ENCODE results near the gene GNB1L. TPM values are rescaled to one million over a fixed set of nuclear protein-coding genes. Genes with fewer than 3 reads are reported as not detected.
A peak's percentile ranks its signal among the peaks of the same experiment; 100 is the strongest.

Gene GNB1L
- total RNA-seq, 1 donor from 2014 or later: 6.2 TPM

GRCh38 chr22:19819911-19820879 is 34.5 kb downstream of the GNB1L start:
- intact Hi-C loops (cut with DNase I): no loop called here
- no peak for ATAC-seq
- DNase-seq (ENCODE audit: low spot score): peak; percentile 42

GRCh38 chr22:19819208-19819910 is 35.3 kb downstream of the GNB1L start:
- ATAC-seq (no peak), DNase-seq (ENCODE audit: low spot score) (no peak)
- intact Hi-C loops (cut with DNase I): no loop called here

- ATAC-seq (no peak), DNase-seq (ENCODE audit: low spot score) (no peak)
- intact Hi-C loops (cut with DNase I): no loop called here
Measured at GRCh38 chr22:19818324-19819207, 36.1 kb downstream of the GNB1L start.

GRCh38 chr22:19816372-19817119 is 38.1 kb downstream of the GNB1L start:
- intact Hi-C loops (cut with DNase I): no loop called here
- DNase-seq (ENCODE audit: low spot score) (no peak), ATAC-seq (no peak)

- intact Hi-C loops (cut with DNase I): no loop called here
- no peak for ATAC-seq
- DNase-seq (ENCODE audit: low spot score): no peak
Measured at GRCh38 chr22:19815823-19816290, 38.8 kb downstream of the GNB1L start.

- no peak for ATAC-seq
- intact Hi-C loops (cut with DNase I): no loop called here
- no peak for DNase-seq (ENCODE audit: low spot score)
Measured at GRCh38 chr22:19815093-19815822, 39.4 kb downstream of the GNB1L start.

- intact Hi-C loops (cut with DNase I): no loop called here
- ATAC-seq (no peak), DNase-seq (ENCODE audit: low spot score) (no peak)
Measured at GRCh38 chr22:19814428-19814827, 40.2 kb downstream of the GNB1L start.

GRCh38 chr22:19812910-19813309 is 41.8 kb downstream of the GNB1L start:
- intact Hi-C loops (cut with DNase I): no loop called here
- DNase-seq (ENCODE audit: low spot score) (no peak), ATAC-seq (no peak)

GRCh38 chr22:19811811-19812771 is 42.6 kb downstream of the GNB1L start:
- no peak for ATAC-seq
- peak; percentile 55 for DNase-seq (ENCODE audit: low spot score)

GRCh38 chr22:19811211-19811621 is 43.5 kb downstream of the GNB1L start:
- intact Hi-C loops (cut with DNase I): no loop called here
- no peak for ATAC-seq
- peak; percentile 53 for DNase-seq (ENCODE audit: low spot score)

More at GRCh38 chr22:19811811-19812771, 42.6 kb downstream of the GNB1L start:
- intact Hi-C loops (cut with DNase I): no loop called here

- DNase-seq (ENCODE audit: low spot score): peak; percentile 48
- intact Hi-C loops (cut with DNase I): no loop called here
- ATAC-seq: peak; percentile 30
Measured at GRCh38 chr22:19810381-19811201, 44.1 kb downstream of the GNB1L start.

GRCh38 chr22:19809741-19810140 is 44.9 kb downstream of the GNB1L start:
- no peak for ATAC-seq
- intact Hi-C loops (cut with DNase I): no loop called here
- DNase-seq (ENCODE audit: low spot score): no peak

- intact Hi-C loops (cut with DNase I): no loop called here
- DNase-seq (ENCODE audit: low spot score) (peak; percentile 26), ATAC-seq (no peak)
Measured at GRCh38 chr22:19808873-19809478, 45.7 kb downstream of the GNB1L start.

- intact Hi-C loops (cut with DNase I): no loop called here
- DNase-seq (ENCODE audit: low spot score): peak; percentile 40
- no peak for ATAC-seq
Measured at GRCh38 chr22:19807914-19808872, 46.5 kb downstream of the GNB1L start.

All from sciatic nerve (tissue), 2 donors.